Kidney capillary endothelial cell (primary cell): Measurements from ENCODE around the gene USP1.

ENCODE experiments used
- DNase-seq: peaks from one replicate; pipeline ENCODE4 v3.0.0-alpha.2; 2018; ENCODE audit warnings: low spot score

USP1 gene, protein sequence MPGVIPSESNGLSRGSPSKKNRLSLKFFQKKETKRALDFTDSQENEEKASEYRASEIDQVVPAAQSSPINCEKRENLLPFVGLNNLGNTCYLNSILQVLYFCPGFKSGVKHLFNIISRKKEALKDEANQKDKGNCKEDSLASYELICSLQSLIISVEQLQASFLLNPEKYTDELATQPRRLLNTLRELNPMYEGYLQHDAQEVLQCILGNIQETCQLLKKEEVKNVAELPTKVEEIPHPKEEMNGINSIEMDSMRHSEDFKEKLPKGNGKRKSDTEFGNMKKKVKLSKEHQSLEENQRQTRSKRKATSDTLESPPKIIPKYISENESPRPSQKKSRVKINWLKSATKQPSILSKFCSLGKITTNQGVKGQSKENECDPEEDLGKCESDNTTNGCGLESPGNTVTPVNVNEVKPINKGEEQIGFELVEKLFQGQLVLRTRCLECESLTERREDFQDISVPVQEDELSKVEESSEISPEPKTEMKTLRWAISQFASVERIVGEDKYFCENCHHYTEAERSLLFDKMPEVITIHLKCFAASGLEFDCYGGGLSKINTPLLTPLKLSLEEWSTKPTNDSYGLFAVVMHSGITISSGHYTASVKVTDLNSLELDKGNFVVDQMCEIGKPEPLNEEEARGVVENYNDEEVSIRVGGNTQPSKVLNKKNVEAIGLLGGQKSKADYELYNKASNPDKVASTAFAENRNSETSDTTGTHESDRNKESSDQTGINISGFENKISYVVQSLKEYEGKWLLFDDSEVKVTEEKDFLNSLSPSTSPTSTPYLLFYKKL

GRCh38 chr1:62436466-62437272 is at the start of gene USP1:
Gene USP1 (plus strand): TSS chr1:62437049. CDS start chr1:62439868, 2,819 bp downstream.
- DNase-seq: peak; percentile 98

GRCh38 chr1:62389531-62389930 is 47.3 kb upstream of the USP1 start:
- no peak for DNase-seq

- no peak for DNase-seq
These were observed 46.8 kb upstream of the USP1 start for GRCh38 chr1:62390071-62390470.

- no peak for DNase-seq
These were observed 45.4 kb upstream of the USP1 start for GRCh38 chr1:62391369-62391971.

- DNase-seq: no peak
These were observed 43.9 kb upstream of the USP1 start for GRCh38 chr1:62392951-62393350.

- DNase-seq: no peak
These were observed 42.2 kb upstream of the USP1 start for GRCh38 chr1:62394646-62395045.

DNA sequence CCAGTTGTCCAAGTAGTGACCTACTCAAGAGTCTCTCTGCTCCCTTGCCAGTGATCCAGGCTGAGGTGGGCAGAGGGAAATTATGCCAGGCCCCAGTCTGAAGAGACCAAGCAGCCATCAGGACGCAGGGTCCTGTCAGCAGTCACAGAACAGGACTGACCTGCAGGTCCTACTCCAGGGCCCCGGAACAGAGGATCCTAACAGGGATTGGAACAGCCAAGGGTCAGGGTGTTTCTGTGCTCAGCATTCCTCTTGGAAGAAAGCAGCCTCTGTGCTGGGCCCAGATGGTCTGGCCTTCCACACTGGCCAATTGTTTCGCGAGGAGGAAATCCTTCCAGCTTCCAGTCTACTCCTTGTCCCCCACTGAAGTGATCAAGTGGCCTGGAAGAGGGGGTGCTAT is 41.6 kb upstream of the USP1 start:
- DNase-seq: no peak

DNA sequence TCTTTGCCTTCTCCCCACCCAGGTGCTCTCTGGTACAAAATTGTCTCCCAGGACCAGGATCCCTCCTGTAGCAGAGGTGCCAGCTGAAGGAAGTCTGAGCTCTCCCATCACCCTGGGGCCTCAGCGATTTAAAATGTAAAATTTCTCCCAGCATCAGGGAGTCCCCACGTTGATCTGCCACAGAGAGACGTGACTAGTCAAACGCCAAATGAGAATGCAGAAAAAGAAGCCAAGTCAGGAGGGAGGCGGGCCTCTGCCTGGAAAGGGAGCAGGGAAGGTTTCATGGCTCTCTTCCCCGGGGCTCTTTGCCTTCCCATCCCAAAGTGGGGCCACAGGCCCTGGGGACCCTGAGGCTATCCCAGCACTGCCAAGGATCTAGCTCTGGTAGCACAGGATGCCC is 40.0 kb upstream of the USP1 start:
- DNase-seq: no peak

- no peak for DNase-seq
These were observed 39.5 kb upstream of the USP1 start for GRCh38 chr1:62397301-62397700.

GRCh38 chr1:62398377-62398776 is 38.5 kb upstream of the USP1 start:
- DNase-seq: no peak

DNA sequence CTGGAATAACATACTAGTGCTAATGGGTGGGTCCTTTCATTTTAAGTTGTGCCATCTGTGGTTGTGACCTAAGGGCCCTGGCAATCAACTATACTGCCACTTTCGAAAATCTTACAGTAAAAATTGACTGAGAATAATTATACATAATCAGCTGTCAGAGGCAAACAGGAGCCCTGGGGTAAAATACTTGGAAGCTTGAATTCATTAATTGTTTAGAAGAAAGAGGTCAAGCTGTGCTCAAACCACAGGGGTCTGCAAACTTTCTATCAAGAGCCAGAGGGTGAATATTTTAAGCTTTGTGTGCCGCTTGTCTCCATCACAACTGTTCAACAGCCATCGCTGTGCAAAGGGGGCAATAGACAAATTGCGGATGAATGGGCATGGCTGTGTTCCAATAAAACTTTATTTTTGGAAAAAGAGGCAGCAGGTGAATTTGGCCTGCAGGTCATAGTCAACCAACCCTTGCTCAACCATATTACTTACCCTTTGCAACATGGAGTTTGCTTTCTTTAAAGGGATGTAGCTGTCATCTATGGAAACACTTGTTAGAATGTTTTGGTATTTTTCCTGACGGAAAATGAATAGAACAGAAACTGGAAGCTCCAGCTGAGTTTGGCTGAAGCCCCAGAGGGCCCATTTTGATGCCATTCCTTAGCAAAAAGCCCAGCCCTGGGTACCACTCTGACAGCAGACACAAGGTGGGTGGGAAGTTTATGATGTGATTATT is 35.7 kb upstream of the USP1 start:
- DNase-seq: no peak

DNA sequence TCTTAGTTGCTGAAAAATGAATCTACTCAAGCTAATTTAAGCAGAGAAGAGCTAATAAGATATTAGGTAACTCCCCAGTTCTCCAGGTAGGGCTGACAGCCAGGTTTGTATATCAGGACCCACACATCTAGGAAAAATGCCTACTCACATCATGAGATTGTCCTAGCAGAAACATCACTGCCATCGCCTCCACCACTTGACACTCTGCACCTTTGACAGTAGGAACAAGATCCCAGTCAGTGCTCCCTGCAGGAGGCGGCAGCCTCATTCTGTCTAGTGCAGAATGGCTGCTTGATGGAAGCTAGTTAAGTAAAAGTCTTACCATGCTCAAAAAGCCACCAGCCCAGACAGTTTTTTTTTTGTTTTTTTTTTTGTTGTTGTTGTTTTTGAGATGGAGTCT is 31.6 kb upstream of the USP1 start:
- DNase-seq: no peak

DNA sequence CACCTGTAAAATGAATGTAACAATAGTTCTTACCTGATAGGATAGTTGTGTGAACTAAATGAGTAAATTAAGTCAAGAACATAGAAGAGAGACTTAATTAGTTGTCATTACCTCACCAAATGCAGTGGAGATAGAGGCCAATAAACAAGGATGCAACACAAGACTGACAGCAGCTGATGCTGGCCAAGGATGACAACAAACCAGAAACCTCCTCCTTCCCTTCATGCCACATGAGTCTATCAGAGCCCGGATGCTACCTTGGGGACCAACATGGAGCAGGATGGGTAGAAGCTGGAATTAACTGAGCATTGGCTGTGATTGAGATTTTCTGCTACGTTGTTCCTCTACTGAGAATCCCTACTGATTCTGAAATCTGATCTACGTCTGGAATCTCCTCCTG is 30.3 kb upstream of the USP1 start:
- DNase-seq: no peak

DNA sequence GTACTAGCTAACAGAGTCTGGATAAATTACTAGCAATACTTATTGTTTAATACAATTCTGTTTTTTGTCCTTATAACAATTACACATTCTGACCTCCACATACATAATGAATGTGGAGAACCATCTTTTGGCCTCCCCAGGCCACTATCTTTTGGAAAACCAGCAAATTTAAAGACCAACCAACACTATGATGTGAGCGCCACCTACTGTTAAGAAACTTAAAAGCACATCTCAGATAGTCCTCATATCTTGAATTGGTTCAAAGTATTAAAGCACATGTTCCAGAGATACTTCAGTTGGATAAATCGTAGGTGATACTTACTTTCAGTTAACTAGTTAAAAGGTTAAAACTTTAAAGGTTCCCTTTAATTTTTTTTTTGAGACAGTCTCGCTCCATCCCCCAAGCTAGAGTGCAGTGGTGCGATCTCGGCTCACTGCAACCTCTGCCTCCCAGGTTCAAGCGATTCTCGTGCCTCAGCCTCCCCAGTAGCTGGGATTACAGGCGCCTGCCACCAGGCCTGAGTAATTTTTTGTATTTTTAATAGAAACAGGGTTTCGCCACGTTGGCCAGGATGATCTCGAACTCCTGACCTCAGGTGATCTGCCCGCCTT is 29.3 kb upstream of the USP1 start:
- peak; percentile 48 for DNase-seq

- DNase-seq: no peak
These were observed 21.2 kb upstream of the USP1 start for GRCh38 chr1:62415687-62416086.

GRCh38 chr1:62417351-62417999 is 19.4 kb upstream of the USP1 start:
- DNase-seq: no peak

- no peak for DNase-seq
These were observed 16.6 kb upstream of the USP1 start for GRCh38 chr1:62420214-62420613.

- DNase-seq: no peak
These were observed 13.1 kb upstream of the USP1 start for GRCh38 chr1:62423580-62424242.

- DNase-seq: no peak
These were observed 12.4 kb upstream of the USP1 start for GRCh38 chr1:62424411-62424810.

DNA sequence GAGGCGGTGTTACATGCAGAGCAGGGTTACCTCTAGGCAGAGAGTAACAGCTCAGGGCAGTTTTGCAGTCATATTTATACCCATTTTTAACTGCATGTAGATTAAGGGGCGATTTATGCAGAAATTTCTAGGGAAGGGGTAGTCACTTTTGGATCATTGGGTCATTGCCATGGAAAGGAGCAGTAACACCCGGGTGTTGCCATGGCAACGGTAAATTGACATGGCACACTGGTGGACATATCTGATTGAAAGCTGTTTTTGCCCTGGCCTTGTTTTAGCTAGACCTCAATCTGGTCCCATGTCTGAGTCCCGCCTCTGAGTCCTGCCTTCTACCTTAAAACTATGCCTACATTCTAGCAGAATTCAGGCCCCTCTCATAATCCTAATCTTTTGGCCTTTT is 11.8 kb upstream of the USP1 start:
- DNase-seq: no peak
